ENCODE data around the gene VWA7.

The VWA7 gene

GRCh38 chr6:31782126-31782855, 5.2 kb upstream of the VWA7 start:
- no peak overlapping the region for H3K9ac ChIP-seq (ENCODE audit: low read length)
- H3K36me3 ChIP-seq (ENCODE audit: control insufficient read depth, insufficient read depth, low read length, severe bottlenecking) = peaks cover 79% of the 10 kb centered on the region
- DNase-seq (ENCODE audit: low read depth) = no peak
- no peaks in the 10 kb centered on the region for H3K27me3 ChIP-seq (replicated peaks; ENCODE audit: control insufficient read depth, insufficient read depth, low read length)
- H3K4me3 ChIP-seq (ENCODE audit: low read length) = no peak overlapping the region
- H3K4me1 ChIP-seq (ENCODE audit: control insufficient read depth, insufficient read depth, low read length) = peaks cover 2% of the 10 kb centered on the region
- no peaks in the 10 kb centered on the region for H3K9me3 ChIP-seq (ENCODE audit: control insufficient read depth, low read length)

GRCh38 chr6:31781244-31782125, 4.4 kb upstream of the VWA7 start:
- Histone ChIP-seq H3K4me3 (ENCODE audit: low read length) (no peak overlapping the region), H3K9me3 (ENCODE audit: control insufficient read depth, low read length) (no peaks in the 10 kb centered on the region), H3K27me3 (replicated peaks; ENCODE audit: control insufficient read depth, insufficient read depth, low read length) (no peaks in the 10 kb centered on the region), H3K4me1 (ENCODE audit: control insufficient read depth, insufficient read depth, low read length) (peaks cover 8% of the 10 kb centered on the region), H3K36me3 (ENCODE audit: control insufficient read depth, insufficient read depth, low read length, severe bottlenecking) (peaks cover 79% of the 10 kb centered on the region), H3K9ac (ENCODE audit: low read length) (no peak overlapping the region)
- DNase-seq (ENCODE audit: low read depth) = no peak

- Histone ChIP-seq H3K4me3 (ENCODE audit: low read length) (no peak overlapping the region), H3K9me3 (ENCODE audit: control insufficient read depth, low read length) (no peaks in the 10 kb centered on the region), H3K4me1 (ENCODE audit: control insufficient read depth, insufficient read depth, low read length) (peaks cover 8% of the 10 kb centered on the region), H3K36me3 (ENCODE audit: control insufficient read depth, insufficient read depth, low read length, severe bottlenecking) (peaks cover 78% of the 10 kb centered on the region), H3K9ac (ENCODE audit: low read length) (no peak overlapping the region), H3K27me3 (replicated peaks; ENCODE audit: control insufficient read depth, insufficient read depth, low read length) (no peaks in the 10 kb centered on the region)
- DNase-seq (ENCODE audit: low read depth) = no peak
These were observed 3.5 kb upstream of the VWA7 start for GRCh38 chr6:31780507-31781243.

GRCh38 chr6:31779908-31780307, 2.8 kb upstream of the VWA7 start:
- DNase-seq (ENCODE audit: low read depth) = no peak
- Histone ChIP-seq H3K9me3 (ENCODE audit: control insufficient read depth, low read length) (no peaks in the 10 kb centered on the region), H3K4me3 (ENCODE audit: low read length) (no peak overlapping the region), H3K9ac (ENCODE audit: low read length) (no peak overlapping the region), H3K36me3 (ENCODE audit: control insufficient read depth, insufficient read depth, low read length, severe bottlenecking) (peaks cover 71% of the 10 kb centered on the region), H3K4me1 (ENCODE audit: control insufficient read depth, insufficient read depth, low read length) (peaks cover 8% of the 10 kb centered on the region), H3K27me3 (replicated peaks; ENCODE audit: control insufficient read depth, insufficient read depth, low read length) (no peaks in the 10 kb centered on the region)

- no peak for DNase-seq (ENCODE audit: low read depth)
- Histone ChIP-seq H3K27me3 (replicated peaks; ENCODE audit: control insufficient read depth, insufficient read depth, low read length) (no peaks in the 10 kb centered on the region), H3K4me3 (ENCODE audit: low read length) (no peak overlapping the region), H3K36me3 (ENCODE audit: control insufficient read depth, insufficient read depth, low read length, severe bottlenecking) (peaks cover 64% of the 10 kb centered on the region), H3K9ac (ENCODE audit: low read length) (no peak overlapping the region), H3K9me3 (ENCODE audit: control insufficient read depth, low read length) (no peaks in the 10 kb centered on the region), H3K4me1 (ENCODE audit: control insufficient read depth, insufficient read depth, low read length) (peaks cover 8% of the 10 kb centered on the region)
These were observed 2.1 kb upstream of the VWA7 start for GRCh38 chr6:31778999-31779885.

GRCh38 chr6:31778193-31778592, 1.1 kb upstream of the VWA7 start:
- Histone ChIP-seq H3K36me3 (ENCODE audit: control insufficient read depth, insufficient read depth, low read length, severe bottlenecking) (peaks cover 54% of the 10 kb centered on the region), H3K4me3 (ENCODE audit: low read length) (no peak overlapping the region), H3K27me3 (replicated peaks; ENCODE audit: control insufficient read depth, insufficient read depth, low read length) (no peaks in the 10 kb centered on the region), H3K9me3 (ENCODE audit: control insufficient read depth, low read length) (no peaks in the 10 kb centered on the region), H3K4me1 (ENCODE audit: control insufficient read depth, insufficient read depth, low read length) (peaks cover 8% of the 10 kb centered on the region), H3K9ac (ENCODE audit: low read length) (no peak overlapping the region)
- DNase-seq (ENCODE audit: low read depth) = no peak

GRCh38 chr6:31777667-31778050, 531 bp upstream of the VWA7 start:
- no peak for DNase-seq (ENCODE audit: low read depth)
- no peaks in the 10 kb centered on the region for H3K9me3 ChIP-seq (ENCODE audit: control insufficient read depth, low read length)
- no peak overlapping the region for H3K9ac ChIP-seq (ENCODE audit: low read length)
- no peak overlapping the region for H3K4me3 ChIP-seq (ENCODE audit: low read length)
- no peaks in the 10 kb centered on the region for H3K27me3 ChIP-seq (replicated peaks; ENCODE audit: control insufficient read depth, insufficient read depth, low read length)
- peaks cover 49% of the 10 kb centered on the region for H3K36me3 ChIP-seq (ENCODE audit: control insufficient read depth, insufficient read depth, low read length, severe bottlenecking)
- peaks cover 8% of the 10 kb centered on the region for H3K4me1 ChIP-seq (ENCODE audit: control insufficient read depth, insufficient read depth, low read length)

- Histone ChIP-seq H3K36me3 (ENCODE audit: control insufficient read depth, insufficient read depth, low read length, severe bottlenecking) (peaks cover 38% of the 10 kb centered on the region), H3K9ac (ENCODE audit: low read length) (no peak overlapping the region), H3K9me3 (ENCODE audit: control insufficient read depth, low read length) (no peaks in the 10 kb centered on the region), H3K4me3 (ENCODE audit: low read length) (no peak overlapping the region), H3K27me3 (replicated peaks; ENCODE audit: control insufficient read depth, insufficient read depth, low read length) (no peaks in the 10 kb centered on the region), H3K4me1 (ENCODE audit: control insufficient read depth, insufficient read depth, low read length) (peaks cover 8% of the 10 kb centered on the region)
- no peak for DNase-seq (ENCODE audit: low read depth)
These were observed 591 bp downstream of the VWA7 start for GRCh38 chr6:31776485-31776988.

GRCh38 chr6:31775633-31776484, 1.3 kb downstream of the VWA7 start:
- H3K36me3 ChIP-seq (ENCODE audit: control insufficient read depth, insufficient read depth, low read length, severe bottlenecking) = peaks cover 31% of the 10 kb centered on the region
- H3K27me3 ChIP-seq (replicated peaks; ENCODE audit: control insufficient read depth, insufficient read depth, low read length) = no peaks in the 10 kb centered on the region
- DNase-seq (ENCODE audit: low read depth) = no peak
- H3K4me3 ChIP-seq (ENCODE audit: low read length) = no peak overlapping the region
- no peaks in the 10 kb centered on the region for H3K9me3 ChIP-seq (ENCODE audit: control insufficient read depth, low read length)
- H3K4me1 ChIP-seq (ENCODE audit: control insufficient read depth, insufficient read depth, low read length) = peaks cover 8% of the 10 kb centered on the region
- H3K9ac ChIP-seq (ENCODE audit: low read length) = no peak overlapping the region

- no peaks in the 10 kb centered on the region for H3K27me3 ChIP-seq (replicated peaks; ENCODE audit: control insufficient read depth, insufficient read depth, low read length)
- no peak for DNase-seq (ENCODE audit: low read depth)
- H3K4me3 ChIP-seq (ENCODE audit: low read length) = no peak overlapping the region
These were observed 1.9 kb downstream of the VWA7 start for GRCh38 chr6:31775184-31775583.

More at GRCh38 chr6:31775184-31775583, 1.9 kb downstream of the VWA7 start:
- Histone ChIP-seq H3K9ac (ENCODE audit: low read length) (no peak overlapping the region), H3K4me1 (ENCODE audit: control insufficient read depth, insufficient read depth, low read length) (peaks cover 8% of the 10 kb centered on the region), H3K9me3 (ENCODE audit: control insufficient read depth, low read length) (no peaks in the 10 kb centered on the region), H3K36me3 (ENCODE audit: control insufficient read depth, insufficient read depth, low read length, severe bottlenecking) (peaks cover 24% of the 10 kb centered on the region)
